CD14-positive monocyte (primary cell): ENCODE results near the gene LRRC10. TPM values are rescaled to one million over a fixed set of nuclear protein-coding genes. Genes with fewer than 3 reads are reported as not detected.
A peak's percentile ranks its signal among the peaks of the same experiment; 100 is the strongest.

Experiments
- DNase-seq, 3 donors: peaks; one replicate each; pipeline ENCODE4 v3.0.0-alpha.2; 2011 to 2022
- H2AFZ ChIP-seq: 2 replicates; pipeline ENCODE4 v1.6.0; 2012; ENCODE audit warnings: mild to moderate bottlenecking, low read depth, low read length, inconsistent platforms; ENCODE audit not compliant: insufficient read depth, poor library complexity, severe bottlenecking
- H3K27ac ChIP-seq, 2 donors: 1 replicate in 1 of 2; 2 replicates in 1 of 2; pipeline ENCODE4 v1.5.1; 2012 to 2013; ENCODE audit warnings: low read length in 2 of 2, control low read depth in 1 of 2, inconsistent platforms in 1 of 2, low read depth in 1 of 2, mild to moderate bottlenecking in 1 of 2
- H3K27me3 ChIP-seq, 2 donors: one replicate each; pipeline versions ENCODE4 v1.6.0 to v1.6.1; 2011 to 2013; ENCODE audit warnings: low read length in 2 of 2; ENCODE audit not compliant: control insufficient read depth in 2 of 2, insufficient read depth in 2 of 2
- H3K36me3 ChIP-seq, 2 donors: replicated peaks in 1 of 2; 1 replicate in 1 of 2; 2 replicates in 1 of 2; pipeline versions ENCODE4 v1.5.1 to v1.6.1; 2012 to 2013; ENCODE audit warnings: low read length in 2 of 2, control low read depth in 1 of 2, inconsistent platforms in 1 of 2, mild to moderate bottlenecking in 1 of 2; ENCODE audit not compliant: insufficient read depth in 2 of 2, control insufficient read depth in 1 of 2
- H3K4me1 ChIP-seq, 2 donors: 1 replicate in 1 of 2; 2 replicates in 1 of 2; pipeline versions ENCODE4 v1.5.1 to v1.6.1; 2012 to 2013; ENCODE audit warnings: low read length in 2 of 2, control low read depth in 1 of 2, inconsistent platforms in 1 of 2, mild to moderate bottlenecking in 1 of 2, moderate library complexity in 1 of 2; ENCODE audit not compliant: insufficient read depth in 2 of 2, control insufficient read depth in 1 of 2
- H3K4me2 ChIP-seq: replicated peaks from 2 replicates; pipeline ENCODE3; 2012; ENCODE audit warnings: low read length, moderate library complexity, mild to moderate bottlenecking; ENCODE audit not compliant: poor library complexity, severe bottlenecking; ENCODE audit errors: extremely low read depth
- H3K4me3 ChIP-seq, 3 experiments: fragments of 200-600 bp in 1 of 3; sonication (generic) in 1 of 3; replicated peaks in 1 of 3; 1 replicate in 2 of 3; 2 replicates in 1 of 3; pipeline ENCODE4 v1.5.1; 2011 to 2013; ENCODE audit warnings: low read length in 3 of 3, mild to moderate bottlenecking in 3 of 3, control low read depth in 2 of 3, low read depth in 2 of 3, inconsistent platforms in 1 of 3, moderate library complexity in 1 of 3
- H3K79me2 ChIP-seq: 2 replicates; pipeline ENCODE4 v1.6.0; 2012; ENCODE audit warnings: mild to moderate bottlenecking, control low read depth, inconsistent platforms, low read length, moderate library complexity; ENCODE audit not compliant: insufficient read depth
- H3K9ac ChIP-seq: 2 replicates; pipeline ENCODE4 v1.6.0; 2017; ENCODE audit warnings: low read length, mild to moderate bottlenecking; ENCODE audit not compliant: insufficient read depth, poor library complexity, severe bottlenecking
- H3K9me3 ChIP-seq, 2 donors: replicated peaks in 1 of 2; 1 replicate in 1 of 2; 2 replicates in 1 of 2; pipeline versions ENCODE4 v1.5.1 to v1.6.1; 2012 to 2013; ENCODE audit warnings: low read length in 2 of 2, control low read depth in 1 of 2; ENCODE audit not compliant: control insufficient read depth in 1 of 2, insufficient read depth in 1 of 2
- H4K20me1 ChIP-seq: 2 replicates; pipeline ENCODE4 v1.6.0; 2012; ENCODE audit warnings: mild to moderate bottlenecking, low read length, control low read depth, moderate library complexity; ENCODE audit not compliant: insufficient read depth
- H3K27ac Mint-ChIP-seq, 7 donors: one replicate each; pipeline ENCODE4 v1.8.0; 2020; ENCODE audit warnings: mild to moderate bottlenecking in 7 of 7, mixed read lengths in 7 of 7, moderate library complexity in 6 of 7, inconsistent platforms in 2 of 7
- H3K27me3 Mint-ChIP-seq, 3 donors: one replicate each; pipeline ENCODE4 v1.8.0; 2021 to 2022; ENCODE audit warnings: low read depth in 3 of 3, mild to moderate bottlenecking in 3 of 3, mixed read lengths in 3 of 3, moderate library complexity in 3 of 3, inconsistent platforms in 1 of 3
- H3K36me3 Mint-ChIP-seq, 2 donors: one replicate each; pipeline ENCODE4 v1.8.0; 2020; ENCODE audit warnings: mixed read lengths in 2 of 2, inconsistent platforms in 1 of 2, mild to moderate bottlenecking in 1 of 2
- H3K4me1 Mint-ChIP-seq: one replicate; pipeline ENCODE4 v1.8.0; 2020; ENCODE audit warnings: mild to moderate bottlenecking, mixed read lengths
- H3K4me3 Mint-ChIP-seq, 2 donors: one replicate each; pipeline ENCODE4 v1.8.0; 2020; ENCODE audit warnings: mild to moderate bottlenecking in 2 of 2, mixed read lengths in 2 of 2, moderate library complexity in 1 of 2
- H3K9me3 Mint-ChIP-seq, 7 donors: one replicate each; pipeline ENCODE4 v1.8.0; 2020 to 2022; ENCODE audit warnings: mixed read lengths in 7 of 7, mild to moderate bottlenecking in 6 of 7, moderate library complexity in 6 of 7, inconsistent platforms in 2 of 7
- CTCF ChIP-seq: fragments of 200-600 bp; IDR thresholded peaks from one replicate; pipeline ENCODE4 v1.8.0; 2022; ENCODE audit warnings: antibody characterized with exemption, mild to moderate bottlenecking
- WGBS: methylation state at CpG from one replicate; pipeline ENCODE4 v1.1.5; 2013; ENCODE audit warnings: missing lambda C conversion rate; ENCODE audit not compliant: insufficient coverage; 5-methylcytosine and 5-hydroxymethylcytosine counted together
- intact Hi-C, 2 donors: fragments of 100-400 bp; cut with micrococcal nuclease; formaldehyde crosslinking; loops; one replicate each; pipeline versions ENCODE4 v1.15.0 to v1.15.1; 2023
- polyA plus RNA-seq, 3 donors: library from polyadenylated mRNA; depleted of rRNA in 1 of 3; unstranded in 2 of 3; stranded (reverse) in 1 of 3; fragments of 300-500 nt in 2 of 3; fragments of >200 nt in 1 of 3; fragmentation: Illumina TruSeq in 2 of 3; gene quantifications; 1 replicate in 2 of 3; 2 replicates in 1 of 3; pipeline ENCODE4 v1.2.3, GENCODE V29; 2012 to 2021

The LRRC10 gene
- polyA plus RNA-seq, 3 donors, result not detected

GRCh38 chr12:69588527-69588926 is 22.2 kb downstream of the LRRC10 start:
- intact Hi-C loops, result no loop called here
- peaks cover 24% of the 10 kb centered on the region for H3K79me2 ChIP-seq
- H3K27ac Mint-ChIP-seq, result no peak overlapping the region

GRCh38 chr12:69585189-69586062 is 25.3 kb downstream of the LRRC10 start, which contains the start of gene CCT2:
TSS of gene CCT2 (plus strand) at chr12:69585459. CDS start at chr12:69585522, 63 bp downstream.
- peak within 1 kb of the TSS; percentile 91 to 98 (median 96) for H3K27ac Mint-ChIP-seq
- Histone ChIP-seq H3K4me2 (peak within 1 kb of the TSS; percentile 96), H3K79me2 (peaks cover 24% of the 10 kb centered on the region), H4K20me1 (no peaks in the 10 kb centered on the region), H3K4me1 (peaks cover 9 to 13% of the 10 kb centered on the region in 2 donors), H3K27me3 (no peaks in the 10 kb centered on the region), H3K9me3 (no peaks in the 10 kb centered on the region), H3K9ac (peak within 1 kb of the TSS; percentile 90), H2AFZ (peak within 1 kb of the TSS; percentile 92), H3K36me3 (peaks cover 34 to 35% of the 10 kb centered on the region in 2 donors), H3K27ac (peak within 1 kb of the TSS; percentile 84 to 92), H3K4me3 (peak within 1 kb of the TSS; percentile 86 to 100 (median 93))
- H3K4me3 Mint-ChIP-seq, result peak within 1 kb of the TSS; percentile 93 to 96
- peaks cover 7% of the 10 kb centered on the region for H3K4me1 Mint-ChIP-seq
- no peaks in the 10 kb centered on the region for H3K27me3 Mint-ChIP-seq
- peak; percentile 96 to 98 (median 96) for DNase-seq
- peak; percentile 38 for TF ChIP-seq CTCF
- intact Hi-C loops, result no loop called here
- H3K9me3 Mint-ChIP-seq, result no peaks in the 10 kb centered on the region
- H3K36me3 Mint-ChIP-seq, result peaks cover 24 to 28% of the 10 kb centered on the region in 2 donors
- 0% methylated on average over 58 of the region's 63 CpGs for WGBS

More at GRCh38 chr12:69588527-69588926, 22.2 kb downstream of the LRRC10 start:
- Histone ChIP-seq H3K4me2 (no peak overlapping the region), H3K9me3 (no peaks in the 10 kb centered on the region), H3K4me1 (peaks cover 9 to 13% of the 10 kb centered on the region in 2 donors), H3K4me3 (no peak overlapping the region), H4K20me1 (no peaks in the 10 kb centered on the region), H3K27me3 (no peaks in the 10 kb centered on the region), H2AFZ (no peak overlapping the region), H3K36me3 (peaks cover 63 to 66% of the 10 kb centered on the region in 2 donors), H3K27ac (no peak overlapping the region), H3K9ac (no peak overlapping the region)
- Mint-ChIP-seq H3K4me3 (no peak overlapping the region), H3K9me3 (no peaks in the 10 kb centered on the region), H3K36me3 (peaks cover 50 to 58% of the 10 kb centered on the region in 2 donors), H3K4me1 (peaks cover 7% of the 10 kb centered on the region), H3K27me3 (no peaks in the 10 kb centered on the region)
- DNase-seq, result no peak
- no peak for TF ChIP-seq CTCF
- WGBS, result 100% methylated on average over 1 of the region's 4 CpGs
